ENCODE results near the gene COTL1. TPM values are rescaled to one million over a fixed set of nuclear protein-coding genes. Genes with fewer than 3 reads are reported as not detected.

COTL1 gene
- total and polyA plus RNA-seq, 9 of the 15 experiments (the other 6 are each of a cell fraction or from before 2014, with no cell fraction given) = 27.7 to 185 (median 72.5) TPM

GRCh38 chr16:84603940-84604339 is 13.9 kb downstream of the COTL1 start:
- no peak overlapping the region for H3K27ac ChIP-seq (ENCODE audit: extremely low read depth, low read depth, low read length)
- TF ChIP-seq MECOM (CRISPR knock-in tag; IDR thresholded peaks at IDR 0.05) = no peak
- no peak for TF ChIP-seq ZNF324 (CRISPR knock-in tag; IDR thresholded peaks at IDR 0.05)
- TF ChIP-seq ZMIZ1 (IDR thresholded peaks at IDR 0.05; ENCODE audit: low read depth in 2 of 2, low read length in 2 of 2) = no peak
- no peak for TF ChIP-seq ZNF384 (IDR thresholded peaks at IDR 0.05; ENCODE audit: low read depth, low read length)
- no peak for FAIRE-seq
- H3K9me1 ChIP-seq (ENCODE audit: control insufficient read depth, insufficient read depth, low read length) = no peaks in the 10 kb centered on the region
- in situ Hi-C loops (cut with MboI) (no loop called here), intact Hi-C loops (cut with micrococcal nuclease) (no loop called here)
- peaks cover 67 to 70% of the 10 kb centered on the region in 2 experiments for H3K4me1 ChIP-seq (replicated peaks in 1 of 2; ENCODE audit: control insufficient read depth in 2 of 2, insufficient read depth in 2 of 2, low read length in 2 of 2)
- WGBS (ENCODE audit: insufficient coverage, low coverage, missing lambda C conversion rate) = 33% methylated on average over 1 of the region's 10 CpGs
- no peak for ATAC-seq
- H3K4me3 ChIP-seq = no peak overlapping the region
- peaks cover 3% of the 10 kb centered on the region; the same call in 1 of the 2 replicates for H3K9me3 ChIP-seq (replicated peaks; ENCODE audit: control insufficient read depth, insufficient read depth, low read depth, low read length)
- H3K79me2 ChIP-seq (ENCODE audit: control insufficient read depth, insufficient read depth, low read length) = peaks cover 78% of the 10 kb centered on the region
- H3K9ac ChIP-seq (ENCODE audit: insufficient read depth in 1 of 2, low read depth in 2 of 2, low read length in 2 of 2) = no peak overlapping the region; a peak in 1 of 4 replicates
- no peak overlapping the region for H2AFZ ChIP-seq (ENCODE audit: low read depth, low read length)
- H4K20me1 ChIP-seq (replicated peaks; ENCODE audit: control insufficient read depth, insufficient read depth, low read length) = no peaks in the 10 kb centered on the region
- ChIA-PET CTCF (ENCODE audit: low intra/inter-chr PET ratio) (no interaction called here), POLR2A (interaction anchor here (0.7 kb wide), 1 partner anchor 10 kb away, joined by 3 read pairs; no protein-coding TSS in a partner anchor)
- H3K36me3 ChIP-seq (ENCODE audit: control insufficient read depth, insufficient read depth, low read length) = peaks cover 10% of the 10 kb centered on the region; the same call in 2 of the 3 replicates
- H3K4me2 ChIP-seq (ENCODE audit: insufficient read depth, low read length) = no peak overlapping the region
- BruUV-seq (replicated peaks) = no TSS peak
- no peak for DNase-seq (ENCODE audit: extremely low read depth in 1 of 4, low spot score in 3 of 4)
- H3K27me3 ChIP-seq (ENCODE audit: control insufficient read depth in 2 of 2, insufficient read depth in 2 of 2, low read length in 2 of 2) = no peaks in the 10 kb centered on the region

All from K562 (cell line).